GM21717 (cell line): Measurements from ENCODE around the gene HSPB2.

ENCODE experiments used
- ATAC-seq: cut with Tn5 transposase; IDR thresholded peaks from one replicate; pipeline ENCODE4 v1.9.1; 2021; ENCODE audit warnings: mild to moderate bottlenecking, moderate library complexity; ENCODE audit not compliant: unreplicated experiment

Gene HSPB2

GRCh38 chr11:111937461-111937769, 24.9 kb downstream of the HSPB2 start:
- no peak for ATAC-seq

GRCh38 chr11:111937844-111938243, 25.3 kb downstream of the HSPB2 start:
- no peak for ATAC-seq

- ATAC-seq, result peak; percentile 91
Observed at GRCh38 chr11:111938687-111939160, 26.2 kb downstream of the HSPB2 start.

- no peak for ATAC-seq
Observed at GRCh38 chr11:111939836-111940604, 27.5 kb downstream of the HSPB2 start.

GRCh38 chr11:111941963-111942362, 29.4 kb downstream of the HSPB2 start:
- ATAC-seq, result no peak

- ATAC-seq, result no peak
Observed at GRCh38 chr11:111942829-111943228, 30.3 kb downstream of the HSPB2 start.

- no peak for ATAC-seq
Observed at GRCh38 chr11:111944139-111944538, 31.6 kb downstream of the HSPB2 start.

- no peak for ATAC-seq
Observed at GRCh38 chr11:111944651-111945051, 32.1 kb downstream of the HSPB2 start.

GRCh38 chr11:111945198-111945597, 32.7 kb downstream of the HSPB2 start:
- no peak for ATAC-seq

- no peak for ATAC-seq
Observed at GRCh38 chr11:111946499-111946898, 34.0 kb downstream of the HSPB2 start.

GRCh38 chr11:111947143-111947542, 34.6 kb downstream of the HSPB2 start:
- no peak for ATAC-seq

GRCh38 chr11:111949519-111950426, 37.2 kb downstream of the HSPB2 start:
- no peak for ATAC-seq

- no peak for ATAC-seq
Observed at GRCh38 chr11:111951565-111951964, 39.0 kb downstream of the HSPB2 start.

- no peak for ATAC-seq
Observed at GRCh38 chr11:111954154-111954553, 41.6 kb downstream of the HSPB2 start.

GRCh38 chr11:111957663-111958444, 45.3 kb downstream of the HSPB2 start:
- ATAC-seq, result no peak

- no peak for ATAC-seq
Observed at GRCh38 chr11:111960916-111961315, 48.4 kb downstream of the HSPB2 start.

- no peak for ATAC-seq
Observed at GRCh38 chr11:111961389-111962300, 49.1 kb downstream of the HSPB2 start.
